ENCODE results near the gene THRSP.
"Not testable (repeated sequence)": the region's sequence is repeated elsewhere in the genome, so short reads cannot be mapped to it uniquely, and the experiment has no call there.

Gene THRSP

GRCh38 chr11:78066471-78066870 is 2.8 kb downstream of the THRSP start:
- DNase-seq (ENCODE audit: low read depth) = no peak

GRCh38 chr11:78067704-78068103 is 4.0 kb downstream of the THRSP start:
- no peak for DNase-seq (ENCODE audit: low read depth)

DNA sequence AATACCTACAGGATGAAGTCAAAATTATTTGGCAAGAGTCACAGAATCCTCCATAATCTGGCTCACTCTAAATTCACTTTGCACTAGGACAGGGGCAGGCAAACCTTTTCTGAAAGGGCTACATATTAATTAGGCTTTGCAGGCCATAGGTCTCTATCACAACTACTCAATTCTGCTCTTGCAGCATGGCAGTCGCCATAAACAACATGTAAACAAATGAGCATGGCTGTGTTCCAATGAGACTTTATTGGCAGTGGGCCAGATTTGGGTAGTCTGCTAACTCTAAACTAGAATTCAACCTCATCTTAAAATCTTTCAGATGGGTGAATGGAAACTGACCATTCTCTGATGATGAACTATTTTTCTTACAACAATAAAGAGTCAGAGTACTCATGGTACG is 5.8 kb downstream of the THRSP start:
- DNase-seq (ENCODE audit: low read depth) = no peak

DNA sequence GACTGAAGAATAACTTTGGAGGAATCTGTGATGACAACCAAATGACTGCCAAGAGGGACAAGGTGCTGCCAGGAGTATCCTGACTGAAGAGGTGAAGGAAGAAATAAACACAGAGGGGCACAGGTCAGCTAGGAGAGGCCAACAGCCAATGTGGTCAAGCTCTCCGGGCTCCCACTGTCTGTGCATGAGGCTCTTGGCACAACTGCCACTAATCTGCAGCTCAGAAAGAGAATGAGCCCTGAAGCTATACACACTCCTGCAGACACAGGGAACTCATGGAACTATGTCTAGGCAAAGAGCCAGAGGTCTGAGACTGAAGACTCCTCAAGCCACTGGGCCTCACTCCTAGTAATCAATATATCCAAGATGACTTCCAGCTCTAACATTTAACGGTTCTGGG is 7.0 kb downstream of the THRSP start:
- DNase-seq (ENCODE audit: low read depth) = no peak

DNA sequence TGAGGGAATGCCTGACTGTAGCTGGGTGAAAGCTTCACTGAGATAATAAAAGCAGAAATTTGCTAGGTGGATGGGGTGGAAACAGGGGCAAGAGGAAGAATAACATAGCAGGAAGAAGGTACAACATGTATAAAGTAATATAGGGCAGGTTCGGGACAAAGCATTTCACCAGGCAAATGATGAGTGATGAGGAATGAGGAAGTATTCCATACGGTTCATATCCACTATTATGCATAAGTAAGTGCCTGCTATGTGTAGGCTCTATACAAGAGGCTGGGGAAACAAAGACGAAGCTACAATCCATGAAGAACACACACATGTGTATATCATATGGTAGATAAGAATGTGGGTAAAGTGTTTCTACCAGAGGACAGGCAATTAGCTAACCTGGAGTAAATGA is 8.1 kb downstream of the THRSP start:
- DNase-seq (ENCODE audit: low read depth) = no peak

DNA sequence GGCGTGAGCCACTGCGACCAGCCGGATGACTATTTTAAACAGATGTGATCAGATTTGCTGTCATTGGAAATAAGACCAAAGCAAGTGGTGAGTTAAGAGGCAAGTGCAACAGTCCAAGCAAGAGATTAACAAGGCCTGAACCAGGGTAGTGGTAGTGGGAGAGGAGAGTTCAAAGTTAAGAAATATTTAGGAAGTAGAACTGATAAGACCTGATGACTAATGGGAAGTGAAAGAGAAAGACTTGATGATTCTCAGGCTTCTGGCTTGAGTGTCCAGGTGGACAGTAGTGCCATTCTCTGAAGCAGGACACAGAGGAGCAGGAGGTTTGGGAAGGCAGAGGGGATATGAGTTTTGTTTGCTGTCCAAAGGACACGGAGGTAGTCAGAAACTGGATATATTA is 8.8 kb downstream of the THRSP start:
- peak; percentile 20 for DNase-seq (ENCODE audit: low read depth)

DNA sequence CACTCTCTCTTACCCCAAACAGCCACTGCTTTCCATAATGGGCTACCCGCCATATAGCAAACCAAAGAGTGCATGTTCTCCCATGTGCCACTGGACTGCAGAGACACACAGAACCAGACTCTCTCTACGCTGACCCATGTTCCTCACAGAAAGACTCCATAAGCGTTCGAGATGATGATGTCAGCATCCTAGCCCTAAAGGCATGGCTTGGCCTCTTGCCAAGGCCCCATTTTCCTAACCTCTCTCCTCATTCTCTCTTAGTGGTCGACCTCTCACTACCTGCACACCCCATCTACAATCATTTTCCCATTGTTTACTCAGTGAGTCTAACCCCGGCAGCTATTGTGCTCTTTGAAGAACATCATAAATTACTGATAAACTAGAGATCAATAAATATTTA is 11.1 kb downstream of the THRSP start:
- DNase-seq (ENCODE audit: low read depth) = peak; percentile 31

- DNase-seq (ENCODE audit: low read depth) = no peak
Observed at GRCh38 chr11:78076733-78077403, 13.2 kb downstream of the THRSP start.

- not testable (repeated sequence) for DNase-seq (ENCODE audit: low read depth)
Observed at GRCh38 chr11:78077592-78077991, 13.9 kb downstream of the THRSP start.

DNA sequence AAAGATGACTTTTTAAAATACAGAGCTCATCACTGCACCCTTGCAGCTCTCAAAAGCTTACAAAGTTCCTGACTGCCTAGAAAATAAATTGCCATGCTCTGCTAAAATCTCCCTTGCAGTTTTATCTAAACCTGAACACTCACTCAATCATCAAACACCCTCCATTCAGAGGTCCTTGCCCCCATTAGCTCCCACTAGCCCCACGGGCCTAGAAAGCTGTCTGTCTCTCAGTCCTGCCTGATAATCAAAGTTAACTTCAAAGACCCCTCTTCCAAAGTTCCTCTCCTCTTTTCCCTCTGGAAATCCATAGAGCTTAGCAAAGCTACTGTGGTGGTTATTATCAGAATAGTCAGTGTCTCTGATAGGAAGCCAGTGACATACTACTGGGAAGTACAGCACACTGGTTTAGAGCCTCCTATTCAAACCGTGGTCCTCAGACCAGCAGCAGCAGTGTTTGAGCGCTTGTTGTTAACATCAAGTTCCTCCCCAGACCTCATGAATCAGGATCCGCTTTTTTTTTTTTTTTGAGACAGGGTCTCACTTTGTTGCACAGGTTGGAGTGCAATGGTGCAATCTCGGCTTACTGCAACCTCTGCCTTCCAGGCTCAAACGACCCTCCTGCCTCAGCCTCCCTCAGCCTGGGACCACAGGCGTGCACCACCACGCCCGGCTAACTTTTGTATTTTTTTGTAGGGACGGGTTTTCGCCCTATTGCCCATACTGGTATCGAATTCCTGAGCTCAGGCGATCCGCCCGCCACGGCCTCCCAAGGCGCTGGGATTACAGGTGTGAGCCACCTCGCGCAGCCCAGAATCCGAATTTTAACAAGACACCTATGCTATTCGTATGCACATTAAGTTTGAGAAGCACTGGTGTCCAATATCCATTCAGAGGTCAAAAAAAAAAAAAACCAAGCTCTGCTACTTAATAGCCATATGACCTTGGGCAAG is 14.8 kb downstream of the THRSP start:
- DNase-seq (ENCODE audit: low read depth) = no peak

DNA sequence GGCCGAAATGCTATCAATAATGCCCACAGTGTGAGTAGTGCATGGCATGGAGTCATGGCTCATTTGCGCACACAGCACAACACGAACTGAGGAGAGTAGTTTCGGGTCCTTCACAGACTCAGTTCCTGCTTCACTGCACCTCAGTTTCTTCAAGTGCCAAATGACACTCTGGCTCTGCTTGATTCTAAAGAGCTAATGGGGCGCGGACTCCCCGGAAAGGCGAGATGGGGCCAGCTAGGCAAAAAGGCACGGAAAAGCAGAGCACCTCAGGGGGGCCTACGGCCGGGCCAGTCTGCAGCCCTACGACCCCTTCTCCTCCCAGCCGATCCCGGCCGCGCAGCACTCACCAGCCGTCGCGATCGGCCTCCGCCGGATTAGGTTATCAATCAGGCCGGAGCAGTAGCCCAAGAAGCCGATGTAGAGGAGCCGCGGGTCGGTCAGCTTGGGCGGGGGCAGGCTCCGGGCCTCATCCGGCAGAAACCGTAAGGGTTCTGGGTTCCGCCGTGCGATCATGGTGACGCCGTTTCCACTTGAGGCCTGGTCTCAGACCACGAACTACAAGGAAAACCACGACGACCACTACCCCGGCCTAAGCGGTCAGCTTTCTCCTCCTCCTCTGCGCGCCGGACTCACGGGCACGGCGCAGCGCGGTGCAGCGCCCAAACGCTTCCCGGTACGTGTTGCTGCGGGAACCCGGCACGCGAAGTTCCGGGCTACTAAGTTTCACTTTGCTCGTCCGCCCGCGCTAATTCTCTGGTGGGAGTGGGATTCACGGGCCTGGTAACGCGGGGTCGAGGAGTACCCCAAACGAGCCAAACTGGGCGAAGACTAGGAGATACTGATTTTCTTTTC is 15.8 kb downstream of the THRSP start, which contains the start of gene NDUFC2:
TSS of gene NDUFC2 (minus strand) at position 631 of the 852 bp plus-strand sequence. CDS start at position 513, 118 bp downstream.
- peak; percentile 89 for DNase-seq (ENCODE audit: low read depth)

GRCh38 chr11:78080084-78080817 is 16.6 kb downstream of the THRSP start:
- no peak for DNase-seq (ENCODE audit: low read depth)

DNA sequence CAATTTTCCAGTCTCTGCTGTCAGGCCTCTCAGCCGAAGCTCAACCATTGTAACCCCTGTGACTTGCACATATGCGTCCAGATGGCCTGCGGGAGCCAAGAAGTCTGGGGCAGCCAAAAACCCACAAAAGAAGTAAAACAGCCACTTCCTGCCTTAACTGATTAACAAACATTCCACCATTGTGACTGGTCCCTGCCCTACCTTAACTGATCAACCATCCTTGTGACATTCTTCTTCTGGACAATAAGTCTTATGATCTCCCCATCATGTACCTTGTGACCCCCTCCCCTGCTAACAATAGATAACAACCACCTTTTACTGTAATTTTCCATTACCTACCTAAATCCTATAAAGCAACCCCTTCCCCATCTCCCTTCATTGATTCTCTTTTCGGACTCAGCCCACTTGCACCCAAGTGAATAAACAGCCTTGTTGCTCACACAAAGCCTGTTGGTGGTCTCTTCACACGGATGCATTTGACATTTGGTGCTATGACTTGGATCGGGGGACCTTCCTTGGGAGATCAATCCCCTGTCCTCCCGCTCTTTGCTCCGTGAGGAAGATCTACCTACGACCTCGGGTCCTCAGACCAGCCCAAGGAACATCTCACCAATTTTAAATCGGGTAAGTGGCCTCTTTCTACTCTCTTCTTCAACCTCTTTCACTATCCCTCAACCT is 17.3 kb downstream of the THRSP start:
- DNase-seq (ENCODE audit: low read depth) = peak; percentile 86

DNA sequence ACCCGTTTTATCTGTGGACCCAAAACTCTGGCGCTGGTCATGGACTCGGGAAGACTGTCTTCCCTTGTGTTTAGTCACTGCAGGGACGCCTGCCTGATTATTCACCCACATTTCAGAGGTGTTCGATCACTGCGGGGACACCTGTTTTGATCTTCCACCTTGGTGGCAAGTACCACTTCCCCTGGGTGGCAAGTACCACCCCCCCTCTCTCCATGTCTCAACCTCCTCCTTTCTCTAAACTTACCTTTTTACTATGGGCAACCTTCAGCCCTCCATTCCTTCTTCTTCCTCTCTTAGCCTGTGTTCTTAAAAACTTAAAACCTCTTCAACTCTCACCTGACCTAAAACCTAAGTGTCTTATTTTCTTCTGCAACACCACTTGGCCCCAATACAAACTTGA is 17.9 kb downstream of the THRSP start:
- no peak for DNase-seq (ENCODE audit: low read depth)

GRCh38 chr11:78082146-78082545 is 18.5 kb downstream of the THRSP start:
- no peak for DNase-seq (ENCODE audit: low read depth)

- no peak for DNase-seq (ENCODE audit: low read depth)
Observed at GRCh38 chr11:78083021-78083420, 19.4 kb downstream of the THRSP start.

GRCh38 chr11:78084506-78084905 is 20.8 kb downstream of the THRSP start:
- DNase-seq (ENCODE audit: low read depth) = not testable (repeated sequence)

- no peak for DNase-seq (ENCODE audit: low read depth)
Observed at GRCh38 chr11:78085972-78086371, 22.3 kb downstream of the THRSP start.

DNA sequence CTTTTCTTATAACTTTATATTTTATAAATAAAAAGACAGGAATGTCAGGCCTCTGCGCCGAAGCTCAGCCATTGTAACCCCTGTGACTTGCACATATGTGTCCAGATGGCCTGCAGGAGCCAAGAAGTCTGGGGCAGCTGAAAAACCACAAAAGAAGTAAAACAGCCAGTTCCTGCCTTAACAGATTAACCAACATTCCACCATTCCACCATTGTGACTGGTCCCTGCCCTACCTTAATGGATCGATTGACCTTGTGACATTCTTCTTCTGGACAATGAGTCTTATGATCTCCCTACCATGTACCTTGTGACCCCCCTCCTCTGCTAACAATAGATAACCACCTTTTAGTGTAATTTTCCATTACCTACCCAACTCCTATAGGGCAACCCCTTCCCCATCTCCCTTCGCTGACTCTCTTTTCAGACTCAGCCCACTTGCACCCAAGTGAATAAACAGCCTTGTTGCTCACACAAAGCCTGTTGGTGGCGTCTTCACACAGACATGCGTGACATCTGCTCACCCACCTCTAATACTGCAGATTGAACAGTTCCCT is 22.9 kb downstream of the THRSP start:
- not testable (repeated sequence) for DNase-seq (ENCODE audit: low read depth)

DNA sequence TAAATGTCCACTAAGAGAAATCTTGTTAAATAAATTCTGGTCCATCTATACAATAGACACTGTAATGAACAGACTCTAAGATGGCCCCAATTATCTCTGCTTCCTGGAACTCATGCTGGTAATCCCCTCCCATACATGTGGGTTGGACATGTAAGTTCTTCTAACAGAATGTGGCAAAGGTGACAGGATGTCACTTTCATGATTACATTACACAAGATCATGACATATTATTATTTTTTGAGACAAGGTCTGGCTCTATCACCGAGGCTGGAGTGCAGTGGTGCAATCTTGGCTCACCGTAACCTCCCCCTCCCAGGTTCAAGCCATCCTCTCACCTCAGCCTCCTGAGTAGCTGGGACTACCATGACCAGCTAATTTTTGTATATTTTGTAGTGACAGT is 30.6 kb downstream of the THRSP start:
- DNase-seq (ENCODE audit: low read depth) = no peak
